Trophoblast cell (in vitro differentiated cells and primary cell): Measurements from ENCODE around the gene SPATS2.

Experiments used
- DNase-seq, 2 donors: peaks; one replicate each; pipeline ENCODE4 v3.0.0-alpha.2; 2016
- H2AFZ ChIP-seq: 2 replicates; pipeline ENCODE4 v1.6.1; 2013; ENCODE audit warnings: low read length, moderate library complexity, mild to moderate bottlenecking; ENCODE audit not compliant: insufficient read depth, poor library complexity
- H2AK5ac ChIP-seq: 2 replicates; pipeline ENCODE4 v1.6.1; 2013; ENCODE audit warnings: mild to moderate bottlenecking, low read length
- H2BK120ac ChIP-seq: 2 replicates; pipeline ENCODE4 v1.6.1; 2013; ENCODE audit warnings: low read length, mild to moderate bottlenecking, moderate library complexity; ENCODE audit not compliant: insufficient read depth, poor library complexity
- H2BK12ac ChIP-seq: 2 replicates; pipeline ENCODE4 v1.6.1; 2013; ENCODE audit warnings: mild to moderate bottlenecking, low read length, moderate library complexity
- H2BK5ac ChIP-seq: 2 replicates; pipeline ENCODE4 v1.6.1; 2013; ENCODE audit warnings: low read length, low read depth, moderate library complexity, mild to moderate bottlenecking; ENCODE audit not compliant: poor library complexity
- H3K14ac ChIP-seq: 2 replicates; pipeline ENCODE4 v1.6.1; 2013; ENCODE audit warnings: mild to moderate bottlenecking, low read length
- H3K18ac ChIP-seq: 2 replicates; pipeline ENCODE4 v1.6.1; 2013; ENCODE audit warnings: mild to moderate bottlenecking, low read length
- H3K23ac ChIP-seq: 2 replicates; pipeline ENCODE4 v1.6.1; 2013; ENCODE audit warnings: low read length
- H3K27ac ChIP-seq: 2 replicates; pipeline ENCODE4 v1.5.1; 2013; ENCODE audit warnings: low read depth, mild to moderate bottlenecking, inconsistent platforms, low read length, moderate library complexity
- H3K27me3 ChIP-seq: 2 replicates; pipeline ENCODE4 v1.6.1; 2013; ENCODE audit warnings: inconsistent platforms, mild to moderate bottlenecking, low read length, moderate library complexity; ENCODE audit not compliant: insufficient read depth
- H3K36me3 ChIP-seq, 2 experiments: 1 replicate in 1 of 2; 2 replicates in 1 of 2; pipeline ENCODE4 v1.6.1; 2013; ENCODE audit warnings: low read length in 2 of 2, mild to moderate bottlenecking in 2 of 2, moderate library complexity in 1 of 2; ENCODE audit not compliant: insufficient read depth in 2 of 2, control insufficient read depth in 1 of 2
- H3K4ac ChIP-seq: 2 replicates; pipeline ENCODE4 v1.6.1; 2013; ENCODE audit warnings: low read depth, mild to moderate bottlenecking, low read length, moderate library complexity
- H3K4me1 ChIP-seq, 2 experiments: 1 replicate in 1 of 2; 2 replicates in 1 of 2; pipeline ENCODE4 v1.6.1; 2013; ENCODE audit warnings: low read length in 2 of 2, mild to moderate bottlenecking in 2 of 2, moderate library complexity in 1 of 2; ENCODE audit not compliant: insufficient read depth in 2 of 2, control insufficient read depth in 1 of 2
- H3K4me2 ChIP-seq: 2 replicates; pipeline ENCODE4 v1.6.1; 2013; ENCODE audit warnings: inconsistent platforms, mild to moderate bottlenecking, low read length, moderate library complexity
- H3K4me3 ChIP-seq: 2 replicates; pipeline ENCODE4 v1.5.1; 2013; ENCODE audit warnings: mild to moderate bottlenecking, low read depth, low read length, inconsistent platforms
- H3K79me1 ChIP-seq: one replicate; pipeline ENCODE4 v1.6.1; 2013; ENCODE audit warnings: low read length
- H3K79me2 ChIP-seq: 2 replicates; pipeline ENCODE4 v1.6.1; 2013; ENCODE audit warnings: low read length, mild to moderate bottlenecking; ENCODE audit not compliant: control insufficient read depth, insufficient read depth, poor library complexity
- H3K9ac ChIP-seq: 2 replicates; pipeline ENCODE4 v1.6.1; 2013; ENCODE audit warnings: mild to moderate bottlenecking, low read length
- H3K9me3 ChIP-seq: 2 replicates; pipeline ENCODE4 v1.6.1; 2013; ENCODE audit warnings: low read depth, mild to moderate bottlenecking, control low read depth, inconsistent platforms, low read length; ENCODE audit not compliant: insufficient read depth
- H4K12ac ChIP-seq: 2 replicates; pipeline ENCODE4 v1.6.1; 2013; ENCODE audit warnings: low read depth, mild to moderate bottlenecking, low read length, moderate library complexity
- H4K8ac ChIP-seq: 2 replicates; pipeline ENCODE4 v1.6.1; 2013; ENCODE audit warnings: low read depth, mild to moderate bottlenecking, low read length, moderate library complexity
- H4K91ac ChIP-seq: one replicate; pipeline ENCODE4 v1.6.1; 2013; ENCODE audit warnings: low read depth, mild to moderate bottlenecking, low read length, moderate library complexity
- WGBS: extraction: QIAGEN DNeasy Blood & Tissue Kit; methylation state at CpG from one replicate; pipeline ENCODE4 v1.1.7; 2013; ENCODE audit warnings: missing lambda C conversion rate; ENCODE audit not compliant: insufficient read length, insufficient coverage; ENCODE audit errors: extremely low coverage; 5-methylcytosine and 5-hydroxymethylcytosine counted together

SPATS2 gene

DNA sequence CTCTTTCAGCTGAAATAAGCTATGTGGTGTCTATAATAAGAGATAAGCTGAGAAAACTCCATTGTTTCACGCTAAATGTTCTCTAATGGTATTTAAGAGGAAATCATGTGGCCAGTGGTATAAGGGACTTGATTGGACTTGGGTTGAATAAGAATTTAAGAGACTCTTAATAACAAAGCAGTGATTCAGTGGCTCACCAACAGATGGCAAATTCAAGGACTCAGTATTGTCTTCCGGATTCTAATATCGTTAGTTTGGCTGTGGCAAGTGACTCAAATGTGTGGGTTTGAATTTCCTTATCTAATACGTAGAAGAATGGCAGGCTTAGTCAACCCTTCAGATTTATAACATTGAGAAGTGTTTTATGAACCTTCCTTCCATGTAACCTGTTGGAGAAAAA, 122.5 kb downstream of the SPATS2 start:
- H2AK5ac ChIP-seq = no peak overlapping the region
- no peaks in the 10 kb centered on the region for H3K9me3 ChIP-seq
- H3K79me1 ChIP-seq = peaks cover 5% of the 10 kb centered on the region
- no peak overlapping the region for H3K23ac ChIP-seq
- H3K4me3 ChIP-seq = no peak overlapping the region
- no peak overlapping the region for H2BK120ac ChIP-seq
- H3K4ac ChIP-seq = no peak overlapping the region
- no peaks in the 10 kb centered on the region for H3K79me2 ChIP-seq
- no peak overlapping the region for H2BK12ac ChIP-seq
- no CpG with 5 or more reads among the region's 4 CpGs for WGBS
- H3K4me1 ChIP-seq = peaks cover 3 to 11% of the 10 kb centered on the region in 2 experiments
- no peak overlapping the region for H4K8ac ChIP-seq
- no peak overlapping the region for H3K14ac ChIP-seq
- no peak overlapping the region for H4K91ac ChIP-seq
- peak in 1 of 2 donors; percentile 16 for DNase-seq
- H3K27me3 ChIP-seq = no peaks in the 10 kb centered on the region
- H2AFZ ChIP-seq = no peak overlapping the region
- no peak overlapping the region for H3K27ac ChIP-seq
- peaks cover 4 to 6% of the 10 kb centered on the region in 2 experiments for H3K36me3 ChIP-seq
- no peak overlapping the region for H3K18ac ChIP-seq
- no peak overlapping the region for H4K12ac ChIP-seq
- no peak overlapping the region for H3K9ac ChIP-seq
- H2BK5ac ChIP-seq = no peak overlapping the region
- no peak overlapping the region for H3K4me2 ChIP-seq

- H3K14ac ChIP-seq = no peak overlapping the region
- H2AFZ ChIP-seq = no peak overlapping the region
- H4K12ac ChIP-seq = no peak overlapping the region
- DNase-seq = peak; percentile 79 to 97
- H4K91ac ChIP-seq = no peak overlapping the region
- H3K9ac ChIP-seq = no peak overlapping the region
- H3K79me1 ChIP-seq = peaks cover 5% of the 10 kb centered on the region
- H3K23ac ChIP-seq = no peak overlapping the region
- no peaks in the 10 kb centered on the region for H3K79me2 ChIP-seq
- no CpG with 5 or more reads among the region's 1 CpG for WGBS
- H2BK12ac ChIP-seq = no peak overlapping the region
- H2AK5ac ChIP-seq = no peak overlapping the region
- no peak overlapping the region for H4K8ac ChIP-seq
- peak overlapping the region; percentile 74 for H3K27ac ChIP-seq
- H3K4ac ChIP-seq = no peak overlapping the region
- H3K27me3 ChIP-seq = no peaks in the 10 kb centered on the region
- H3K36me3 ChIP-seq = peaks cover 2% of the 10 kb centered on the region in 2 experiments
- H3K4me1 ChIP-seq = peaks cover 3 to 9% of the 10 kb centered on the region in 2 experiments
- H3K18ac ChIP-seq = no peak overlapping the region
- no peak overlapping the region for H2BK120ac ChIP-seq
- no peak overlapping the region for H2BK5ac ChIP-seq
- H3K4me3 ChIP-seq = no peak overlapping the region
- no peak overlapping the region for H3K4me2 ChIP-seq
- no peaks in the 10 kb centered on the region for H3K9me3 ChIP-seq
Measured at GRCh38 chr12:49491823-49492222, 124.6 kb downstream of the SPATS2 start.

- Histone ChIP-seq H2BK120ac (no peak overlapping the region), H3K18ac (no peak overlapping the region), H3K23ac (no peak overlapping the region), H2AK5ac (no peak overlapping the region), H3K79me1 (peaks cover 5% of the 10 kb centered on the region), H2BK5ac (no peak overlapping the region), H3K4ac (no peak overlapping the region), H3K27ac (no peak overlapping the region), H2AFZ (no peak overlapping the region), H3K79me2 (no peaks in the 10 kb centered on the region), H4K12ac (no peak overlapping the region), H3K4me2 (no peak overlapping the region), H3K14ac (no peak overlapping the region), H3K9me3 (no peaks in the 10 kb centered on the region), H4K91ac (no peak overlapping the region), H3K4me1 (peaks cover 3 to 9% of the 10 kb centered on the region in 2 experiments), H3K9ac (no peak overlapping the region), H3K27me3 (no peaks in the 10 kb centered on the region), H3K4me3 (no peak overlapping the region), H4K8ac (no peak overlapping the region), H3K36me3 (peaks cover 0 to 2% of the 10 kb centered on the region in 2 experiments), H2BK12ac (no peak overlapping the region)
- no peak for DNase-seq
- no CpG with 5 or more reads among the region's 2 CpGs for WGBS
Measured at GRCh38 chr12:49493900-49494299, 126.6 kb downstream of the SPATS2 start.

DNA sequence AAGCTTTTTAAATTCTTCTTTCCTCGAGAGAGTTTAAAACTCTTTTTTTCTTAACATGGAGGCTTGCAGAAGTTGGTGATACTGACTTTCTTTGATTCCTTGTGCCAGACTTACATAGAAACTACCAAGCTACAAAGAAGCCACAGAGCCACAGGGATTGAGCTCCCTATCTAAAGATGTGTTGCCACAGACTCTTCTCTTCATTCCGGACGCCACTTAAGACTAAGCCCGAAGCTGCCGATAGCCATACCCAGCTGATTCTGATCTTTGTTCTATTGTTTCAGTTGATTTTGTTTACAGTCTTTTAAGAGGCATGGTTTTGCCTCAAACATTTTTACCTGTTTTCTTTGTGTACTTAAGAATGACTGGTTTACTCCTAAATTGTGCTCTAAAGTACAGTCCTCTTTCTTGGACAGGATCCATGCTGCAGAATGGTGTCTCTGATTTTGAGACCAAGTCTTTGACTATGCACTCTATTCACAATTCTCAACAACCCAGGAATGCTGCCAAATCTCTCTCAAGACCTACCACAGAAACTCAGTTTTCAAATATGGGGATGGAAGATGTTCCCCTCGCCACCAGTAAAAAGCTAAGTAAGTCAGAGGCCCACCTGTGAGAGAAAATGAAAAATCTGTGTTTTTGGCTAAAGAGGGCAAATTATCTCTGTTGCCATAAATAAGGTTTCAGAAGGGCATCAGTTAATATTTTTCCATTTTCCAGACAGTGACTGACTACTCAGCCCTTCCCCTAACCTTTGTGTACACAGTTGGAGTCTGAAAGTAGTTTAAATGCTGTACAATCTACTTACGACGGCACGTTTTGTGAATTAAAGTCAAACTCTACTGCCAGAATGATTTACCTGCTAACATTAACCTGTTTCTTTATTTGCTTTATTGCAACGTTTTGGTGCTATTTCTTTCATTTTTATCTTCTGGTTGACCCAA, 129.4 kb downstream of the SPATS2 start:
- WGBS = no CpG with 5 or more reads among the region's 10 CpGs

More for the DNA sequence above, 129.4 kb downstream of the SPATS2 start:
- Histone ChIP-seq H3K79me2 (no peaks in the 10 kb centered on the region), H3K27ac (peak overlapping the region; percentile 67), H3K9me3 (no peaks in the 10 kb centered on the region), H3K23ac (no peak overlapping the region), H3K79me1 (peaks cover 3% of the 10 kb centered on the region), H3K4ac (no peak overlapping the region), H3K36me3 (peaks cover 4 to 5% of the 10 kb centered on the region in 2 experiments), H4K91ac (no peak overlapping the region), H3K14ac (no peak overlapping the region), H2BK12ac (no peak overlapping the region), H3K4me1 (peaks cover 3 to 5% of the 10 kb centered on the region in 2 experiments), H2BK5ac (no peak overlapping the region), H4K8ac (no peak overlapping the region), H4K12ac (no peak overlapping the region), H2BK120ac (no peak overlapping the region), H3K9ac (no peak overlapping the region), H3K4me3 (no peak overlapping the region), H3K18ac (no peak overlapping the region), H2AFZ (no peak overlapping the region), H3K4me2 (no peak overlapping the region), H2AK5ac (no peak overlapping the region), H3K27me3 (no peaks in the 10 kb centered on the region)
- DNase-seq = no peak
